HG03066 (cell line): ENCODE measurements around the gene MYT1.

Experiments
- ATAC-seq: cut with Tn5 transposase; IDR thresholded peaks from one replicate; pipeline ENCODE4 v1.9.1; 2021; ENCODE audit warnings: low read depth; ENCODE audit not compliant: unreplicated experiment

MYT1 gene

GRCh38 chr20:64188091-64188490, 23.8 kb downstream of the MYT1 start:
- ATAC-seq = no peak

GRCh38 chr20:64188682-64189529, 24.7 kb downstream of the MYT1 start:
- no peak for ATAC-seq

GRCh38 chr20:64189530-64189966, 25.3 kb downstream of the MYT1 start:
- no peak for ATAC-seq

GRCh38 chr20:64189986-64190385, 25.7 kb downstream of the MYT1 start:
- no peak for ATAC-seq

GRCh38 chr20:64191002-64191401, 26.8 kb downstream of the MYT1 start:
- no peak for ATAC-seq

- ATAC-seq = no peak
Observed at GRCh38 chr20:64192406-64192805, 28.2 kb downstream of the MYT1 start.

- no peak for ATAC-seq
Observed at GRCh38 chr20:64193058-64193457, 28.8 kb downstream of the MYT1 start.

- no peak for ATAC-seq
Observed at GRCh38 chr20:64194269-64194668, 30.0 kb downstream of the MYT1 start.

- ATAC-seq = no peak
Observed at GRCh38 chr20:64196309-64196708, 32.1 kb downstream of the MYT1 start.

GRCh38 chr20:64196847-64197306, 32.6 kb downstream of the MYT1 start:
- ATAC-seq = no peak

- no peak for ATAC-seq
Observed at GRCh38 chr20:64198347-64198746, 34.1 kb downstream of the MYT1 start.

GRCh38 chr20:64199395-64199794, 35.1 kb downstream of the MYT1 start:
- ATAC-seq = no peak

GRCh38 chr20:64200740-64201139, 36.5 kb downstream of the MYT1 start:
- ATAC-seq = no peak

GRCh38 chr20:64201653-64202052, 37.4 kb downstream of the MYT1 start:
- no peak for ATAC-seq

- no peak for ATAC-seq
Observed at GRCh38 chr20:64203037-64203777, 39.0 kb downstream of the MYT1 start.

- ATAC-seq = no peak
Observed at GRCh38 chr20:64205611-64206026, 41.4 kb downstream of the MYT1 start.

GRCh38 chr20:64206614-64207013, 42.4 kb downstream of the MYT1 start:
- ATAC-seq = no peak

GRCh38 chr20:64207641-64208590, 43.7 kb downstream of the MYT1 start:
- ATAC-seq = no peak

GRCh38 chr20:64209148-64209547, 44.9 kb downstream of the MYT1 start:
- no peak for ATAC-seq

GRCh38 chr20:64210656-64211369, 46.6 kb downstream of the MYT1 start:
- ATAC-seq = no peak
